Astrocyte (in vitro differentiated cells and primary cell): ENCODE data around the gene TMOD3.

ENCODE experiments used
- EZH2 ChIP-seq: IDR thresholded peaks from 2 replicates; pipeline ENCODE4 v1.6.1; 2012; ENCODE audit warnings: mild to moderate bottlenecking, low read length, inconsistent platforms; ENCODE audit not compliant: insufficient read depth
- TF ChIP-seq, protein P1 (sequence below): IDR thresholded peaks from 2 replicates; pipeline ENCODE4 v1.5.1; 2011; ENCODE audit warnings: low read depth, mild to moderate bottlenecking, inconsistent platforms, low read length, moderate library complexity; ENCODE audit not compliant: insufficient read depth

DNA sequence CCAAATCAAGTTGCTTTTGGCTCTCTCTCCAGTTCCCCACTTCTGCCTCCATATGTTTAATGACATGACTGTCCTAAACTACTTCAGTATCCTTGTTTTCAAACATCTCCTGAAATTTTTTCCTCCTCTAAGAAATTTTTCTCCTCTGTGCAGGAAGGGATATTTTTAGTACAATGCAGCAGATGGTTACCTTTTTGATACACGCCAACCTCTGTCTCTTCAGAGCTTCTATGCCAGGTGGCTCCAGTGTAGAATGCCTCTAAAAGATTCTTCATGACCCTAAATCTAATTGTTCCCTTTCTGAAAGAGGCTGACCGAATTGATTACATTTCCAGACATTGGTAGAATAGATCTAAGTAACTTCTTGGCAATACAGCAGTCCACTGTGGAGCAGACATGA, 33.7 kb downstream of the TMOD3 start:
- TF ChIP-seq, protein P1, sequence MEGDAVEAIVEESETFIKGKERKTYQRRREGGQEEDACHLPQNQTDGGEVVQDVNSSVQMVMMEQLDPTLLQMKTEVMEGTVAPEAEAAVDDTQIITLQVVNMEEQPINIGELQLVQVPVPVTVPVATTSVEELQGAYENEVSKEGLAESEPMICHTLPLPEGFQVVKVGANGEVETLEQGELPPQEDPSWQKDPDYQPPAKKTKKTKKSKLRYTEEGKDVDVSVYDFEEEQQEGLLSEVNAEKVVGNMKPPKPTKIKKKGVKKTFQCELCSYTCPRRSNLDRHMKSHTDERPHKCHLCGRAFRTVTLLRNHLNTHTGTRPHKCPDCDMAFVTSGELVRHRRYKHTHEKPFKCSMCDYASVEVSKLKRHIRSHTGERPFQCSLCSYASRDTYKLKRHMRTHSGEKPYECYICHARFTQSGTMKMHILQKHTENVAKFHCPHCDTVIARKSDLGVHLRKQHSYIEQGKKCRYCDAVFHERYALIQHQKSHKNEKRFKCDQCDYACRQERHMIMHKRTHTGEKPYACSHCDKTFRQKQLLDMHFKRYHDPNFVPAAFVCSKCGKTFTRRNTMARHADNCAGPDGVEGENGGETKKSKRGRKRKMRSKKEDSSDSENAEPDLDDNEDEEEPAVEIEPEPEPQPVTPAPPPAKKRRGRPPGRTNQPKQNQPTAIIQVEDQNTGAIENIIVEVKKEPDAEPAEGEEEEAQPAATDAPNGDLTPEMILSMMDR = no peak
- TF ChIP-seq EZH2 = no peak
